HCT116 (cell line): Measurements from ENCODE around the gene ARL2. TPM values are rescaled to one million over a fixed set of nuclear protein-coding genes. Genes with fewer than 3 reads are reported as not detected.

ENCODE experiments used
- ATAC-seq: fragments of 200-7000 bp; cut with Tn5 transposase; 2 replicates; pipeline ENCODE4 v1.9.1; 2020; ENCODE audit warnings: mild to moderate bottlenecking, moderate library complexity
- BruUV-seq: library from RNA; stranded (reverse); fragments of 400-500 nt; replicated peaks from 2 replicates; lab custom pipeline; 2021; lab: Mats Ljungman, UMichigan
- CTCF ChIA-PET: fragments of 300-600 bp; sonication (Branson Sonifier 250); formaldehyde crosslinking; loops from one replicate; lab custom pipeline; 2021; ENCODE audit warnings: antibody characterized with exemption; lab: Charles Lee
- POLR2A ChIA-PET: fragments of 300-600, 350-600 bp; sonication (Branson Sonifier 250); formaldehyde crosslinking; loops from one replicate; lab custom pipeline; 2021; ENCODE audit warnings: antibody characterized with exemption; lab: Charles Lee
- RAD21 ChIA-PET, 2 experiments: fragments of 300-600 bp; sonication (Branson Sonifier 250); formaldehyde crosslinking; loops; one replicate each; lab custom pipeline; 2023; ENCODE audit warnings: low total read pairs in 2 of 2; ENCODE audit not compliant: uncharacterized antibody in 2 of 2, unreplicated experiment in 2 of 2, low non-redundant PET in 1 of 2; lab: Charles Lee
- DNase-seq: peaks from one replicate; pipeline ENCODE4 v3.0.0-alpha.2; 2010; ENCODE audit warnings: low read depth, low spot score
- H2AFZ ChIP-seq: fragments of 200-600 bp; shearing (Covaris generic), sonication (generic); 2 replicates; pipeline ENCODE4 v1.6.1; 2017; ENCODE audit warnings: low read depth, mixed run types, mixed read lengths, antibody characterized with exemption, low read length; ENCODE audit not compliant: poor library complexity, severe bottlenecking
- H3K27ac ChIP-seq: 2 replicates; pipeline ENCODE4 v1.5.1; 2012; ENCODE audit warnings: low read depth, low read length
- H3K27me3 ChIP-seq: fragments of 200-600 bp; sonication (generic); 2 replicates; pipeline ENCODE4 v1.6.1; 2016; ENCODE audit warnings: mixed run types, low read length, mixed read lengths; ENCODE audit not compliant: insufficient read depth
- H3K36me3 ChIP-seq, 2 experiments: fragments of 200-500 bp in 1 of 2; fragments of 200-600 bp in 1 of 2; sonication (Bioruptor generic) in 1 of 2; sonication (generic) in 1 of 2; 2 replicates each; pipeline versions ENCODE4 v1.5.1 to v1.6.1; 2014 to 2016; ENCODE audit warnings: low read length in 2 of 2, inconsistent platforms in 1 of 2, mixed read lengths in 1 of 2, mixed run types in 1 of 2; ENCODE audit not compliant: insufficient read depth in 2 of 2, control insufficient read depth in 1 of 2
- H3K4me1 ChIP-seq, 2 experiments: fragments of 200-600 bp in 1 of 2; sonication (generic) in 1 of 2; 2 replicates each; pipeline versions ENCODE4 v1.5.1 to v1.6.1; 2012 to 2017; ENCODE audit warnings: low read length in 2 of 2, inconsistent platforms in 1 of 2, mild to moderate bottlenecking in 1 of 2, mixed read lengths in 1 of 2, mixed run types in 1 of 2, moderate library complexity in 1 of 2; ENCODE audit not compliant: insufficient read depth in 2 of 2, control insufficient read depth in 1 of 2
- H3K4me2 ChIP-seq: fragments of 200-600 bp; sonication (generic); 2 replicates; pipeline ENCODE4 v1.6.1; 2017; ENCODE audit warnings: mixed run types, low read length, mixed read lengths
- H3K4me3 ChIP-seq, 2 experiments: fragments of 200-600 bp in 1 of 2; sonication (generic) in 1 of 2; replicated peaks in 1 of 2; 2 replicates each; pipeline ENCODE4 v1.5.1; 2011 to 2016; ENCODE audit warnings: low read length in 2 of 2, control low read depth in 1 of 2, low read depth in 1 of 2, mild to moderate bottlenecking in 1 of 2, mixed read lengths in 1 of 2, mixed run types in 1 of 2
- H3K79me2 ChIP-seq: fragments of 200-600 bp; sonication (generic); 2 replicates; pipeline ENCODE4 v1.6.1; 2017; ENCODE audit warnings: mild to moderate bottlenecking, mixed run types, low read length, moderate library complexity, mixed read lengths; ENCODE audit not compliant: insufficient read depth
- H3K9ac ChIP-seq: fragments of 200-600 bp; sonication (generic); 2 replicates; pipeline ENCODE4 v1.6.1; 2016; ENCODE audit warnings: low read length, mixed read lengths
- H3K9me2 ChIP-seq: fragments of 200-600 bp; sonication (generic), shearing (Covaris generic); 2 replicates; pipeline ENCODE4 v1.6.1; 2017; ENCODE audit warnings: mixed run types, mild to moderate bottlenecking, moderate library complexity; ENCODE audit not compliant: insufficient read depth
- H3K9me3 ChIP-seq, 2 experiments: fragments of 200-500 bp in 1 of 2; fragments of 200-600 bp in 1 of 2; sonication (Bioruptor generic) in 1 of 2; sonication (generic) in 1 of 2; 2 replicates each; pipeline ENCODE4 v1.6.1; 2014 to 2017; ENCODE audit warnings: low read length in 2 of 2, mixed read lengths in 2 of 2, inconsistent platforms in 1 of 2, low read depth in 1 of 2, mild to moderate bottlenecking in 1 of 2, mixed run types in 1 of 2, moderate library complexity in 1 of 2; ENCODE audit not compliant: control insufficient read depth in 1 of 2, insufficient read depth in 1 of 2
- H4K20me1 ChIP-seq: fragments of 200-600 bp; sonication (generic), shearing (Covaris generic); 2 replicates; pipeline ENCODE4 v1.6.1; 2017; ENCODE audit warnings: mixed run types, mild to moderate bottlenecking, moderate library complexity; ENCODE audit not compliant: insufficient read depth
- FOSL1 ChIP-seq: IDR thresholded peaks from 2 replicates; pipeline ENCODE4 v1.6.1; 2012; ENCODE audit warnings: low read depth
- POLR2AphosphoS5 ChIP-seq: IDR thresholded peaks from 2 replicates; pipeline ENCODE4 v1.6.1; 2011; ENCODE audit warnings: mild to moderate bottlenecking, low read depth, low read length, moderate library complexity
- TCF7L2 ChIP-seq: IDR thresholded peaks from 2 replicates; pipeline ENCODE4 v1.7.0; 2011; ENCODE audit warnings: borderline replicate concordance, inconsistent platforms; ENCODE audit not compliant: insufficient read depth, insufficient read length; ENCODE audit errors: extremely low read depth
- YY1 ChIP-seq: IDR thresholded peaks from 2 replicates; pipeline ENCODE4 v1.6.1; 2011; ENCODE audit warnings: low read length, low read depth, moderate library complexity, mild to moderate bottlenecking; ENCODE audit not compliant: insufficient replicate concordance; ENCODE audit errors: extremely low read depth
- ZFX ChIP-seq: fragments of 450-650 bp; IDR thresholded peaks from 2 replicates; pipeline ENCODE4 v1.6.1; 2017
- ZNF274 ChIP-seq: fragments of 200-500 bp; sonication (Bioruptor generic); IDR thresholded peaks from 2 replicates; pipeline ENCODE4 v1.6.1; 2014; ENCODE audit warnings: mild to moderate bottlenecking, low read depth, low read length, inconsistent platforms
- intact Hi-C: fragments of 100-400 bp; cut with micrococcal nuclease; formaldehyde crosslinking; loops from 2 replicates; pipeline ENCODE4 v1.10.0; 2022
- total RNA-seq: library from RNA; stranded (reverse); gene quantifications from one replicate; pipeline ENCODE4 v1.2.1, GENCODE V29; 2021; ENCODE audit not compliant: unreplicated experiment
- TF ChIP-seq, protein P1 (sequence below): IDR thresholded peaks from 2 replicates; pipeline ENCODE4 v1.6.1; 2012
- TF ChIP-seq, protein P2 (sequence below): IDR thresholded peaks from 2 replicates; pipeline ENCODE4 v1.6.1; 2012
- TF ChIP-seq, protein P3 (sequence below): IDR thresholded peaks from 2 replicates; pipeline ENCODE4 v1.6.1; 2012; ENCODE audit warnings: low read depth

ARL2 gene
- total RNA-seq, 1 experiment from 2014 or later = 68.7 TPM

GRCh38 chr11:65067446-65067845 is 53.5 kb downstream of the ARL2 start:
- no peaks in the 10 kb centered on the region for H3K36me3 ChIP-seq
- H3K27ac ChIP-seq = no peak overlapping the region
- H3K79me2 ChIP-seq = no peaks in the 10 kb centered on the region
- no peak for ATAC-seq
- H3K4me1 ChIP-seq = no peaks in the 10 kb centered on the region
- H4K20me1 ChIP-seq = no peaks in the 10 kb centered on the region
- no peaks in the 10 kb centered on the region for H3K9me2 ChIP-seq
- ChIA-PET POLR2A (no interaction called here), CTCF (no interaction called here), RAD21 (no interaction called here)
- no peak overlapping the region for H3K9ac ChIP-seq
- no peak for TF ChIP-seq POLR2AphosphoS5
- no peak for TF ChIP-seq FOSL1
- no peak for TF ChIP-seq ZFX
- TF ChIP-seq, protein P1, sequence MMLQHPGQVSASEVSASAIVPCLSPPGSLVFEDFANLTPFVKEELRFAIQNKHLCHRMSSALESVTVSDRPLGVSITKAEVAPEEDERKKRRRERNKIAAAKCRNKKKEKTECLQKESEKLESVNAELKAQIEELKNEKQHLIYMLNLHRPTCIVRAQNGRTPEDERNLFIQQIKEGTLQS = no peak
- TF ChIP-seq, protein P2, sequence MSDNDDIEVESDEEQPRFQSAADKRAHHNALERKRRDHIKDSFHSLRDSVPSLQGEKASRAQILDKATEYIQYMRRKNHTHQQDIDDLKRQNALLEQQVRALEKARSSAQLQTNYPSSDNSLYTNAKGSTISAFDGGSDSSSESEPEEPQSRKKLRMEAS = no peak
- TF ChIP-seq YY1 = no peak
- TF ChIP-seq TCF7L2 = no peak
- no peak for TF ChIP-seq ZNF274
- TF ChIP-seq, protein P3, sequence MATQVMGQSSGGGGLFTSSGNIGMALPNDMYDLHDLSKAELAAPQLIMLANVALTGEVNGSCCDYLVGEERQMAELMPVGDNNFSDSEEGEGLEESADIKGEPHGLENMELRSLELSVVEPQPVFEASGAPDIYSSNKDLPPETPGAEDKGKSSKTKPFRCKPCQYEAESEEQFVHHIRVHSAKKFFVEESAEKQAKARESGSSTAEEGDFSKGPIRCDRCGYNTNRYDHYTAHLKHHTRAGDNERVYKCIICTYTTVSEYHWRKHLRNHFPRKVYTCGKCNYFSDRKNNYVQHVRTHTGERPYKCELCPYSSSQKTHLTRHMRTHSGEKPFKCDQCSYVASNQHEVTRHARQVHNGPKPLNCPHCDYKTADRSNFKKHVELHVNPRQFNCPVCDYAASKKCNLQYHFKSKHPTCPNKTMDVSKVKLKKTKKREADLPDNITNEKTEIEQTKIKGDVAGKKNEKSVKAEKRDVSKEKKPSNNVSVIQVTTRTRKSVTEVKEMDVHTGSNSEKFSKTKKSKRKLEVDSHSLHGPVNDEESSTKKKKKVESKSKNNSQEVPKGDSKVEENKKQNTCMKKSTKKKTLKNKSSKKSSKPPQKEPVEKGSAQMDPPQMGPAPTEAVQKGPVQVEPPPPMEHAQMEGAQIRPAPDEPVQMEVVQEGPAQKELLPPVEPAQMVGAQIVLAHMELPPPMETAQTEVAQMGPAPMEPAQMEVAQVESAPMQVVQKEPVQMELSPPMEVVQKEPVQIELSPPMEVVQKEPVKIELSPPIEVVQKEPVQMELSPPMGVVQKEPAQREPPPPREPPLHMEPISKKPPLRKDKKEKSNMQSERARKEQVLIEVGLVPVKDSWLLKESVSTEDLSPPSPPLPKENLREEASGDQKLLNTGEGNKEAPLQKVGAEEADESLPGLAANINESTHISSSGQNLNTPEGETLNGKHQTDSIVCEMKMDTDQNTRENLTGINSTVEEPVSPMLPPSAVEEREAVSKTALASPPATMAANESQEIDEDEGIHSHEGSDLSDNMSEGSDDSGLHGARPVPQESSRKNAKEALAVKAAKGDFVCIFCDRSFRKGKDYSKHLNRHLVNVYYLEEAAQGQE = no peak
- no peaks in the 10 kb centered on the region for H3K27me3 ChIP-seq
- DNase-seq = no peak
- no peak overlapping the region for H3K4me3 ChIP-seq
- no TSS peak for BruUV-seq
- intact Hi-C loops = no loop called here
- H2AFZ ChIP-seq = no peak overlapping the region
- no peaks in the 10 kb centered on the region for H3K9me3 ChIP-seq
- no peak overlapping the region for H3K4me2 ChIP-seq
